Brain microvascular endothelial cell (primary cell): ENCODE results near the gene TSPAN5.

Source experiments
- DNase-seq: peaks from one replicate; pipeline ENCODE4 v3.0.0-alpha.2; 2020
- H3K27ac ChIP-seq: fragments of 250-450 bp; sonication (Bioruptor Pico); 2 replicates; pipeline ENCODE4 v1.5.1; 2020; ENCODE audit warnings: mild to moderate bottlenecking, moderate library complexity
- H3K27me3 ChIP-seq: fragments of 250-450 bp; sonication (Bioruptor Pico); replicated peaks from 2 replicates; pipeline ENCODE4 v1.5.1; 2020; ENCODE audit warnings: mild to moderate bottlenecking
- H3K36me3 ChIP-seq: fragments of 250-450 bp; sonication (Bioruptor Pico); replicated peaks from 2 replicates; pipeline ENCODE4 v1.5.1; 2020; ENCODE audit warnings: mild to moderate bottlenecking
- H3K4me3 ChIP-seq: 2 replicates; pipeline ENCODE4 v1.5.1; 2011; ENCODE audit warnings: low read depth, mild to moderate bottlenecking, control low read depth, low read length, moderate library complexity
- in situ Hi-C: cut with HindIII; loops from 2 replicates; pipeline ENCODE4 v1.10.0; 2017; ENCODE audit warnings: low sequenced_read_pairs, low pct_ligation_motif_present
- TF ChIP-seq, protein P1 (sequence below): IDR thresholded peaks from 2 replicates; pipeline ENCODE4 v1.5.1; 2011; ENCODE audit warnings: low read depth, mild to moderate bottlenecking, moderate library complexity, low read length, control low read depth, inconsistent platforms; ENCODE audit errors: missing control alignments

Gene TSPAN5

GRCh38 chr4:98516441-98517217 lies 141.8 kb downstream of the TSPAN5 start:
- in situ Hi-C loops = no loop called here
- TF ChIP-seq, protein P1, sequence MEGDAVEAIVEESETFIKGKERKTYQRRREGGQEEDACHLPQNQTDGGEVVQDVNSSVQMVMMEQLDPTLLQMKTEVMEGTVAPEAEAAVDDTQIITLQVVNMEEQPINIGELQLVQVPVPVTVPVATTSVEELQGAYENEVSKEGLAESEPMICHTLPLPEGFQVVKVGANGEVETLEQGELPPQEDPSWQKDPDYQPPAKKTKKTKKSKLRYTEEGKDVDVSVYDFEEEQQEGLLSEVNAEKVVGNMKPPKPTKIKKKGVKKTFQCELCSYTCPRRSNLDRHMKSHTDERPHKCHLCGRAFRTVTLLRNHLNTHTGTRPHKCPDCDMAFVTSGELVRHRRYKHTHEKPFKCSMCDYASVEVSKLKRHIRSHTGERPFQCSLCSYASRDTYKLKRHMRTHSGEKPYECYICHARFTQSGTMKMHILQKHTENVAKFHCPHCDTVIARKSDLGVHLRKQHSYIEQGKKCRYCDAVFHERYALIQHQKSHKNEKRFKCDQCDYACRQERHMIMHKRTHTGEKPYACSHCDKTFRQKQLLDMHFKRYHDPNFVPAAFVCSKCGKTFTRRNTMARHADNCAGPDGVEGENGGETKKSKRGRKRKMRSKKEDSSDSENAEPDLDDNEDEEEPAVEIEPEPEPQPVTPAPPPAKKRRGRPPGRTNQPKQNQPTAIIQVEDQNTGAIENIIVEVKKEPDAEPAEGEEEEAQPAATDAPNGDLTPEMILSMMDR = no peak
- peak overlapping the region; percentile 92 for H3K27ac ChIP-seq
- DNase-seq = peak; percentile 33
- H3K4me3 ChIP-seq = no peak overlapping the region
- H3K27me3 ChIP-seq = no peaks in the 10 kb centered on the region
- no peaks in the 10 kb centered on the region for H3K36me3 ChIP-seq

- in situ Hi-C loops = no loop called here
- peak overlapping the region; percentile 92 for H3K27ac ChIP-seq
- H3K4me3 ChIP-seq = no peak overlapping the region
- TF ChIP-seq, protein P1 = no peak
- no peaks in the 10 kb centered on the region for H3K27me3 ChIP-seq
- DNase-seq = peak; percentile 92
- no peaks in the 10 kb centered on the region for H3K36me3 ChIP-seq
Measured at GRCh38 chr4:98516042-98516440, 142.4 kb downstream of the TSPAN5 start.

DNA sequence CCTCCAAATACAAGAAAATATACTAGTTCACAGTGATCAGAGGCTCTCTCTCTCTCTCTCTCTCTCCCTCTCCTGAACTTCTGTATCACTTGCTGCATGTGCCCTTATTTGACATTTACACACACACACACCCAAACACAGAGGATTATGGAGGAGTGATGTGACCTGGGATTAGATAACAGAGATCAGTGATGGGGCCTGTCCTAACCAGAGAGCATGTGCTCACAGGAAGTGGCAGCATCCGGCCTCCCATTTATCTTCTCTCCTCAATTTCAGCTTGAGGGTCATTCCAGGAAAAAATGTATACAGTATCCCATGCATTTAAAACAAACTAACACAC lies 143.0 kb downstream of the TSPAN5 start:
- no peaks in the 10 kb centered on the region for H3K27me3 ChIP-seq
- in situ Hi-C loops = no loop called here
- no peak overlapping the region for H3K4me3 ChIP-seq
- TF ChIP-seq, protein P1 = no peak
- peak overlapping the region; percentile 92 for H3K27ac ChIP-seq
- peak; percentile 42 for DNase-seq
- no peaks in the 10 kb centered on the region for H3K36me3 ChIP-seq

DNA sequence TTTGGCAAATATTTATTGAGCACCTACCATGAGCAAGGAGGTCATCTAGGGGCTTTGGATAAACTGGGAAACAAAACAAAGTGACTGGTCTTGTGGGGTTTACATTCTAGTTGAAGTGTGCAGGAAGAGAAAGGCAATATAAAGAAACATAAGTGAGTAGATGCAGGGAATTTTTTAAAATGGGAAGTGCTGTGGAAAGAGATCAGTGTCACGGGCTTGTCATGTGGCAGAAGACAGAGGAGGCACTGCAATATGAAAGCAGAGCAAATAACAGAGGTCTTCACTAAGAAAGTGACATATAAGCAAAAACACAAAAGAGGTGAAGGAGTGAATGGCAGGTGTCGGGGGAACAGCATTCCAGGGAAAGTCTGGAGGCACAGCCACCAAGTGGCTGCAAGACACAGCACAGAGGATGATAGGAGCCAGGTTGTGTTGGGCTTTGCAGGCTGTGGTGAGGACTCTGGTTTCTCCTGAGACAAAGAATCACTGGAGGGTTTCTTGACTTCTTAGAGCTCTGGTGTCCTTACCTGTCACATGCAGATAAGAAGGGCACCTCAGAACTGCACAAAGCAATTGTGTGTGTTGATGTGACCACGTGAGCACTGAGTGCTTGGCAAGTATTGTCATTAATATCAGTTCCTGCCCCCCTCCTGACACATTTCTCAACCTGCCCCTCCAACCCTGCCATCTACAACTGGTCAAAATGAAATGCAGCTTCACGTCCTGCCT lies 143.5 kb downstream of the TSPAN5 start:
- Histone ChIP-seq H3K4me3 (no peak overlapping the region), H3K36me3 (no peaks in the 10 kb centered on the region), H3K27me3 (no peaks in the 10 kb centered on the region), H3K27ac (peak overlapping the region; percentile 92)
- in situ Hi-C loops = no loop called here
- no peak for DNase-seq
- TF ChIP-seq, protein P1 = no peak

GRCh38 chr4:98512918-98513317 lies 145.5 kb downstream of the TSPAN5 start:
- no peak overlapping the region for H3K27ac ChIP-seq
- in situ Hi-C loops = no loop called here
- TF ChIP-seq, protein P1 = no peak
- no peaks in the 10 kb centered on the region for H3K36me3 ChIP-seq
- no peak for DNase-seq
- no peak overlapping the region for H3K4me3 ChIP-seq
- H3K27me3 ChIP-seq = no peaks in the 10 kb centered on the region
